CMK (cell line): Measurements from ENCODE around the gene MAN1C1.
"Not testable (repeated sequence)": the region's sequence is repeated elsewhere in the genome, so short reads cannot be mapped to it uniquely, and the experiment has no call there.

ENCODE experiments used
- DNase-seq: peaks from one replicate; pipeline ENCODE4 v3.0.0-alpha.2; 2010; ENCODE audit warnings: low read depth

The MAN1C1 gene

DNA sequence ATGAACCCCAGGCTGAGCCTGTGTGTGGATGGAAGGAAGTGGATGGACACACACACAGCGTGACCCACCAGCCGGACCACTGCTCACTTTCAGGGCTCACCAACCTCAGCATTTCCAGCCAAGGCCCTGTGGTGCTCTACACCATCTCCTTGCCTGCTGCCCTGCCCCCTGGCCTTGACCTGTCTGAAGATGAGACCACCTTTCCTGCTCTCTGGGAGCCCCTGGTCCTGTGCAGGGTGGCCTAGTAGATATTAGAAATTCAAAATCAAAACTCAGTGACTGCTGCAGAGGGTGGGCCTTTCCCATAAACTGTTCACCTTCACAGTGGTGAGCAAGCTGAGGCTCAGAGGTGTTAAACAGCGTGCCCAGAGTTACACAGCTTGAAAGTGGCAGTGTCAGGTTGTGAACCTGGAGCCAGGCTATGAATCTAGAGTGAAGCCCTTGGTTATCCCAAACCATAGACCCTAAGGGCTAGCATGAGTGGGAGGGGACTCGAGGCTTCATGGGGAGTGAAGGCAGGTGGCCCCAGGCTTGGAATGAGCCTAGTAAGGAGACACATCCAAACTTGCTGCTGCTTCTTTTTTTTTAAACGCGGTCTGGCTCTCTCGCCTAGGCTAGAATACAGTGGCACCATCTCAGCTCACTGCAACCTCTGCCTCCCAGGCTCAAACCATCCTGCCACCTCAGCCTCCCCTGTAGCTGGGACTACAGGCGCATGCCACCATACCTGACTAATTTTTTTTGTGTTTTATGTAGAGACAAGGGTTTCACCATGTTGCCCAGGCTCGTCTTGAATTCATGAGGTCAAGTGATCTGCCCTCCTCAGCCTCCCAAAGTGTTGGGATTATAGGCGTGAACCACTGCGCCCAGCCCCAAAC, 41.5 kb downstream of the MAN1C1 start:
- no peak for DNase-seq

- DNase-seq: no peak
Observed at GRCh38 chr1:25658791-25659431, 42.3 kb downstream of the MAN1C1 start.

DNA sequence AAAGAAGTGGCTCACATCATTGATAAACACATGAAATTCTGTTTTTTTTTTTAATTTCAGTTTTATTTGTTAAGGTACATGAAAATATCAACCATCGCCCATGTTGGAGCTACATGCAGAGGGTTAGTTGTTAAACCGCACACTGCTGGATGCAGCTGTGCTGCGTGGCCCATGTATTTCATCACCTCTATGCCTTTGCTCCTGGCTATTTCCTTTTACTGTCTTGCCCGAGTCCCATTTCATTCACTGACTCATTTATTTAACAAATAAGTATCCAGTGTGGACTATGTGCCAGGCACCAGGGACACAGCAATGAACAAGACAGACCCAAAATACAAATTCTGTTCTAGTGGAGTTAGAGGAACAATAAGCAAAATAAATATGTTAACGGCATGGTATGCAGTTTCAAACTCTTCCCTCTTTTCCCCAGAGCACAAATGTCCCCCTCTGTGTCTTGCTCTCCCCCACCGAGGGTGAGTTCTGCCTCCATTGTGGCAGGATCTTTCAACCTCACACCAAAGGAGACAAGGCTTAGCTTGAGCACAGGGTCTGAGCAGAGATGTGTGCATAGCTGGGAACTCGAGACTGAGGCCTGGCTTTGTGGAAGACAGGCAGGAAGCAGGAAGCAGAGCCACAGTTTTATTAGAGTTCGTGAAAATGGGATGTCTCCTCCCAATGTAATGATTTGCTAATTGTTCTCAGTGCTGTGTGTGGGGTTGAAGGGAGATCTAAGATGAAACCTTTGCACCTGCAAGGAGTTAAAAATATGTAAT, 44.6 kb downstream of the MAN1C1 start:
- no peak for DNase-seq

GRCh38 chr1:25662061-25662460, 45.5 kb downstream of the MAN1C1 start:
- no peak for DNase-seq

DNA sequence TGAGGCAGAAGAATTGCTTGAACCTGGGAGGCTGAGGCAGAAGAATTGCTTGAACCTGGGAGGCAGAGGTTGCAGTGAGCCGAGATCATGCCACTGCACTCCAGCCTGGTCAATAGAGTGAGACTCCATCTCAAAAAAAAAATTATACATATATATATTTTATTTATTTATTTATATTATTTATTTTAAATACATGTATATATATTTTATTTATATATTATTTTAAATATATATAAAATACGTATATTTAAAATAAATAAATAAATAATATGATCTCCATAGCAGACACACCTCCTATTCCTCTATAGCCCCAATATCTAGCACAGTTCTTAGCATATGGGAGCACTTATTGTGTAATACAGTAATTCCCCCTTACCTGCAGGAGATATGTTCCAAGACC, 46.4 kb downstream of the MAN1C1 start:
- not testable (repeated sequence) for DNase-seq

DNA sequence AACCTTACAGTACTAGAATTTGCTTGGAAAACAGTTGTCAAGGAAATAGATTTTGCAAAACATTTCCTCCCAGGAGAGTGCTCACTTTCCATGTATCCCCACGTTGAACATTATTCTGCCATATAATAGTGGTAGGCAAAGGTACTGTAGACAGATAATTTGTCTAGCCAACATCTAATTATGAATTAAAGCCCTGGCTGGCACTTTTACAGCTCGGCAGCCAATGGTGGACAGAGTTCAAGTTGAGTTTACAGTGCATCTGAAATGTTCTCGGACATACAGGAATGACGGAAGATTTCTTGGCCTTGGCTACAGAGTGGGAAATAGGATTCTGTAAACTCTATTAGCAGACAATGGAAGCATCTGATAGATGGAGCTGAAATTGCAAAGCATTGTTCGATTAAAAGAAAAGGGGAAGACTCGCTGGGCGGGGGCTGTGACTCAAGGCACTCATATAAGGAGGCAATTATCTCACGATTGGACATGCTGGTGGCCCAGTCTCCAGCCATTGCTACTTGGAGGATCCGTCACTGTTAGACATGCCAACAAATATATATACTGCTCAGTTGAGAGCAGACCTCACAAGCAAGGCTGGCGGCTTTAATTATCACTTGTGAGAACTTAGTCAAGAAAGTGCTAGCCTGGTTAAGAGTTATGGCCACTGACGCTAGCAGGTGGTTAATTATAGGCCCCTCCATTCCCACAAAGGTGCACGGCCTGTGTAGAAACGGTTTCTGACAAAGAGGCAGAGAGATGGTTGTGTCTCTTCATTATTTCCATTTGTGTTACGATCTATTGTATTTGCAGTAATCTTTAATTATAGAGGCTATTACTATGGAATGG, 48.0 kb downstream of the MAN1C1 start:
- DNase-seq: no peak

DNA sequence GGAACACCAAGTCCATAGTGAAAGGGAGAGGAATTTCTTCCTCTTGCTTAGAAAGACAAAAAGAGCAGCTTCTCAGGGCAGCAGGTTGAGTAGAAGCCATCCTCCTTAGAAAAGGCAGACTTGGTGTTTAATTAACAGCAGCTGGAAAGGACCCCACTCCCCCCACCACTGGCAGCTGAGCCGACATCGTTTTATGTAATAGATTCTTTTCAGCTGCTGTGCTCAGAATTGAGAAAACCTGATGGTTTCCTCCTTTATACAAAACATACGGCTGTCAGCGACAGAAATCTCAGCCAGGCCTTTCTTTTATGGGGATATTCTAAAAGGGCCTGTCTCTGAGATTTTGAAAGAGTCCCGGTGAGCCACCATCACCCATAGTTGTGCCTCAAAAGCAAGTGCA, 49.9 kb downstream of the MAN1C1 start:
- no peak for DNase-seq

- no peak for DNase-seq
Observed at GRCh38 chr1:25668931-25669573, 52.5 kb downstream of the MAN1C1 start.

DNA sequence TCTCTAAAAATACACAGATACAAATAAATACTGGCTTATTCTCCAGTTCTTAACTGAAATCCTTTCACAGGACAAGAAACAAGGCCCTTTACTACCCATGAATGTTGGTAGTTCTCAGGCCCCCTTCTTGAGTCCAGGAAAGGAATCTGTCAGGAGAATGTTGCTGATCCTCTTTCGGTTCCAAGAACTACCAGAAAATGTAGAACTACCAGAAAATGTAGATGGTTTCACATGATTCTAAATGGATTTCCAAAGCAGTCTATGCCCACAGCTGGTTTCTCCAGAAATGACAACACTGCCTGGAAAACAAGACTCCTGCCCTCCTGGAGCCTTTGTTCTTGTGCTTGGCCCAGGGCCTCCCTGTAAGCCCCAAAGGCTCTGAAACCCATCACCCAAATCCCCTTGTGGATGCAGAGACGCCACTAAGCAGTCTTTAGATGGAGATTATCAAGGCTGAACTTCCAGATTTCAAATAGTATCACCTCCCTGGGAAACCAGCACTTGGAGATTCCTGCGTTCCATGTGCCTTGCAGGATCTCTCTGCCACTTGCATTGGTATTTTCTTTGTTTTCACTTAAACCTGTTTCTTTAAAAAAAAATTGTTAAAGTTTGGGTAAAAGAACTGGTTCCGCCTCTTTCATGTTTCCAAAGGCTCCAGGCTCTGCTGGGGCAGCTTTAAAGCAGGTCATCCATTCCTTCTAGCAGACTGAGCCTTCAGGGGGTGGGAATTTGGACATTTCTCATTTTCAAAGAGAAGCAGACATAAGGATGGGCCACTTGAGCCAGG, 53.4 kb downstream of the MAN1C1 start:
- DNase-seq: no peak

GRCh38 chr1:25671929-25672328, 55.3 kb downstream of the MAN1C1 start:
- DNase-seq: no peak

DNA sequence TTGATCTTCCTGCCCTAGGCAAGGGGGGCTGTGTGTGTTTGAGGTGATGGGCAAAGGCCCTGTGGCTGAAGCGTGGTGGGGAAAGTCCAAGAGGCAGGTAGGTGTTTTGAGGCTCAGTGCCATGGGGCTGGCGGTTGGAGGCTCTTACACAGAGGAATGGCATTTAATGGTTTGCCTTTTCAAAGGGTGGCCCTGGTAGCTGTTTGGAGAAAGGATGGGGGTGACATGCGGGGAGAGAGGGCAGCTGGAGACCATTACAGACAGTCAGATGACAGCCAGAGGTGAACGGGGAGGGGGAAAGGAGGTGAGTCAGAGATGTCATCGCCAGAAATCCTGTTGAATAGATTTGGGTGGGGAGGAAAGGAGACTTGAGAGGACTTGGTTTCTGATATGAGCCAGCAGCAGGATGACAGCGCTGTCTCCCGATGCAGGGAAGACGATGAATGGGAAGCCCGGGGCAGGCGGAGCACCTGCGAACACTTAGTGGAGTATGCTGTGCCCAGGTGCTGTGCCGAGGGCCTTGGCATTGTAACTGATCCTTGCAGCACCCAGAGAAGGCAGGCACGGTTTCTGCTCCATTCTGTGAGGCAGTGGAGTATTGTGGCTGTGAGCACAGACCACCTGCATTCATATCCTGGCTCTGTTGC, 56.3 kb downstream of the MAN1C1 start:
- no peak for DNase-seq

DNA sequence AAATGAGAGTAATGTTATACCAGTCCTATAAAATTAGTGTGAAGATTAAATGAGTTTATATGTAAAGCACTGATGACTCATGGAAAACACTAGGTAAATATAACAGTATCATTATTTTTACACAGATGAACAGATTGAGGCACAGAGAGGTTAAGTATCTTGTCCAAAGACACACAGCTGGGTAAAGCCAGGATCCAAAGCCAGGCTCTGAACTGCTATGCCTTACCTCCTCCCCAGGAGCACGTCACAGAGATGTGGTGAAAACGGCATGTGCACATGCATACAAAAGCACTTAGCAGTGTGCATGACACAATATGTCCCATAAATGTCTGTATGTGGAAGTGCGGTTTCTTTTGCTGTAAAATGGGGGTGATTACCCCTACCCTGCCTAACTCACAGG, 56.9 kb downstream of the MAN1C1 start:
- DNase-seq: no peak

GRCh38 chr1:25673962-25674806, 57.6 kb downstream of the MAN1C1 start:
- no peak for DNase-seq

DNA sequence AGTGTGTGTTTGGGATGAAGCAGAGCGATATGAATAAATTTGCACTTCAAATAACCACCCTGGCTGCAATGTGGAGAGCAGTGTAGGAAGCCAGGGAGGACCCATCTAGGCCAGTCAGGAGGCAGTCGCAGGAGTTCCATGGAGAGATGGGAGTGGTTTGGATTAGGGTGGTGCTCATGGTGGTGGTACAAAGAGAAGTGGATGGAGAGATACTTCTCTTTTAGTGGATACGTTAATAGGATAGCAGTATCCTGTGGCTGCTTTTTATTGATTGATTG, 58.2 kb downstream of the MAN1C1 start:
- no peak for DNase-seq

GRCh38 chr1:25675729-25676476, 59.3 kb downstream of the MAN1C1 start:
- no peak for DNase-seq

- DNase-seq: no peak
Observed at GRCh38 chr1:25676488-25676887, 59.9 kb downstream of the MAN1C1 start.

- no peak for DNase-seq
Observed at GRCh38 chr1:25677193-25677773, 60.7 kb downstream of the MAN1C1 start.

- DNase-seq: no peak
Observed at GRCh38 chr1:25679171-25679570, 62.6 kb downstream of the MAN1C1 start.
